DND-41 (cell line): ENCODE results near the gene SKIL.

Experiments used
- ATAC-seq: fragments of 200-7000 bp; cut with Tn5 transposase; 3 replicates; pipeline ENCODE4 v1.9.1; 2021; ENCODE audit warnings: low read depth; ENCODE audit not compliant: insufficient read depth
- DNase-seq: peaks from one replicate; pipeline ENCODE4 v3.0.0-alpha.2; 2020
- H2AFZ ChIP-seq: 2 replicates; pipeline ENCODE4 v1.6.0; 2012; ENCODE audit warnings: low read depth, low read length
- H3K27ac ChIP-seq: 2 replicates; pipeline ENCODE4 v1.5.1; 2012; ENCODE audit warnings: low read length, inconsistent platforms
- H3K27me3 ChIP-seq: fragments of 200-600 bp; sonication (generic); 2 replicates; pipeline ENCODE4 v1.6.0; 2012; ENCODE audit warnings: low read length, mild to moderate bottlenecking, inconsistent platforms; ENCODE audit not compliant: insufficient read depth, poor library complexity
- H3K36me3 ChIP-seq: 2 replicates; pipeline ENCODE4 v1.5.1; 2012; ENCODE audit warnings: low read length, inconsistent platforms; ENCODE audit not compliant: insufficient read depth
- H3K4me1 ChIP-seq: 2 replicates; pipeline ENCODE4 v1.5.1; 2012; ENCODE audit warnings: mild to moderate bottlenecking, low read length; ENCODE audit not compliant: insufficient read depth
- H3K4me2 ChIP-seq: 2 replicates; pipeline ENCODE4 v1.6.0; 2012; ENCODE audit warnings: mild to moderate bottlenecking, moderate library complexity, low read length, inconsistent platforms; ENCODE audit not compliant: insufficient read depth
- H3K4me3 ChIP-seq, 2 experiments: fragments of 200-600 bp in 1 of 2; shearing (Covaris generic) in 1 of 2; 2 replicates each; pipeline ENCODE4 v1.5.1; 2012 to 2016; ENCODE audit warnings: inconsistent platforms in 2 of 2, low read length in 2 of 2, mild to moderate bottlenecking in 2 of 2, low read depth in 1 of 2, moderate library complexity in 1 of 2
- H3K79me2 ChIP-seq: 2 replicates; pipeline ENCODE4 v1.6.0; 2012; ENCODE audit warnings: low read length, inconsistent platforms; ENCODE audit not compliant: insufficient read depth
- H3K9ac ChIP-seq: 2 replicates; pipeline ENCODE4 v1.6.0; 2012; ENCODE audit warnings: low read depth, mild to moderate bottlenecking, inconsistent platforms, low read length, moderate library complexity
- H3K9me3 ChIP-seq: 2 replicates; pipeline ENCODE4 v1.5.1; 2012; ENCODE audit warnings: low read length, moderate library complexity, mild to moderate bottlenecking, inconsistent platforms; ENCODE audit not compliant: insufficient read depth, severe bottlenecking
- H4K20me1 ChIP-seq: 2 replicates; pipeline ENCODE4 v1.6.0; 2012; ENCODE audit warnings: low read length; ENCODE audit not compliant: insufficient read depth
- EZH2 ChIP-seq: IDR thresholded peaks from 3 replicates; pipeline ENCODE4 v1.6.1; 2012; ENCODE audit warnings: borderline replicate concordance, low read depth, mild to moderate bottlenecking, moderate library complexity, low read length, inconsistent platforms; ENCODE audit not compliant: severe bottlenecking
- TF ChIP-seq, protein P1 (sequence below): IDR thresholded peaks from 2 replicates; pipeline ENCODE4 v1.5.1; 2012; ENCODE audit warnings: borderline replicate concordance, low read length, moderate library complexity, mild to moderate bottlenecking; ENCODE audit not compliant: poor library complexity, severe bottlenecking; ENCODE audit errors: extremely low read depth

The SKIL gene

DNA sequence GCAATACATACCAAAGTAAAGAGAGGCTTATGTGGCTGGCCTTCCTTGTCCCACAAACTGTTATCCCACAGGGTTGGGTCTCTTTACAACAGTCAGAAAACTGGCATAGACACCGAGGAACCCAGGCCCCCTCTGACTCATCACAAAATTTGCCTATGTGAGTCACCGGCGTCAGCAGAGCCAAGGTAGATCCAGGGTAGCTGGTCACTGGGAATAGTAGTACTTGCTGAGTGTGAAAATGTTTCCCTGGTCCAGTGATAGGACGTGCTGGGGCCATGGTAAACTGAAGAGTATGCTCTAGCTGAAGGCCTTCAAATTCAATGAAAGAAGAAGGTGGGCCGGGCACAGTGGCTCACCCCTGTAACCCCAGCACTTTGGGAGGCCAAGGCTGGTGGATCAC lies 27.1 kb upstream of the SKIL start:
- Histone ChIP-seq H3K27ac (no peak overlapping the region), H3K9me3 (no peaks in the 10 kb centered on the region), H3K4me3 (no peak overlapping the region), H3K4me1 (0 out of 2 replicates have a peak, but pooled peaks cover 3% of the 10 kb centered on the region), H3K9ac (no peak overlapping the region), H2AFZ (no peak overlapping the region), H4K20me1 (no peaks in the 10 kb centered on the region), H3K36me3 (no peaks in the 10 kb centered on the region), H3K79me2 (no peaks in the 10 kb centered on the region), H3K27me3 (no peaks in the 10 kb centered on the region), H3K4me2 (no peak overlapping the region)
- no peak for ATAC-seq
- no peak for TF ChIP-seq EZH2
- TF ChIP-seq, protein P1, sequence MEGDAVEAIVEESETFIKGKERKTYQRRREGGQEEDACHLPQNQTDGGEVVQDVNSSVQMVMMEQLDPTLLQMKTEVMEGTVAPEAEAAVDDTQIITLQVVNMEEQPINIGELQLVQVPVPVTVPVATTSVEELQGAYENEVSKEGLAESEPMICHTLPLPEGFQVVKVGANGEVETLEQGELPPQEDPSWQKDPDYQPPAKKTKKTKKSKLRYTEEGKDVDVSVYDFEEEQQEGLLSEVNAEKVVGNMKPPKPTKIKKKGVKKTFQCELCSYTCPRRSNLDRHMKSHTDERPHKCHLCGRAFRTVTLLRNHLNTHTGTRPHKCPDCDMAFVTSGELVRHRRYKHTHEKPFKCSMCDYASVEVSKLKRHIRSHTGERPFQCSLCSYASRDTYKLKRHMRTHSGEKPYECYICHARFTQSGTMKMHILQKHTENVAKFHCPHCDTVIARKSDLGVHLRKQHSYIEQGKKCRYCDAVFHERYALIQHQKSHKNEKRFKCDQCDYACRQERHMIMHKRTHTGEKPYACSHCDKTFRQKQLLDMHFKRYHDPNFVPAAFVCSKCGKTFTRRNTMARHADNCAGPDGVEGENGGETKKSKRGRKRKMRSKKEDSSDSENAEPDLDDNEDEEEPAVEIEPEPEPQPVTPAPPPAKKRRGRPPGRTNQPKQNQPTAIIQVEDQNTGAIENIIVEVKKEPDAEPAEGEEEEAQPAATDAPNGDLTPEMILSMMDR: no peak
- no peak for DNase-seq

DNA sequence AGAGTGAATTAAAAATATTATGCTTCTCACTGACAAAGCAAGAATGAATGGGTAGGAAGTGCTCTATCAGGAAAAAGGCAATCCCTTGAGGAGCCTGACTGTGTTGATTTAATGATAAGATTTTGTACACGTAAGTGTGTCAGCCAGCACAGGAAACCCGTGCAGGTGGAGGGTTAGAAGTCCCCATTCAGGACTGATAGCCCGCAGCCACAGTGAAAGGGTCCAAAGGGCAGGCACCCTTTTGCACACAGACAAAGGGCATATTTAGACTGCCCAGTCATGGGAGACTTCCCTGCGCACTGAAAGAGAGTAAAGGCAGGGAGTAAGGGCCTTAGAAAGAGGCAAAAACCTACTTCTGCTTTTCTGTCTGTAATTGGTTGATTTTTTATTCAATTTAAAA lies 26.4 kb upstream of the SKIL start:
- Histone ChIP-seq H3K9ac (no peak overlapping the region), H3K4me2 (no peak overlapping the region), H3K9me3 (no peaks in the 10 kb centered on the region), H3K27me3 (no peaks in the 10 kb centered on the region), H3K79me2 (no peaks in the 10 kb centered on the region), H3K27ac (no peak overlapping the region), H3K4me3 (no peak overlapping the region), H4K20me1 (no peaks in the 10 kb centered on the region), H2AFZ (no peak overlapping the region), H3K36me3 (no peaks in the 10 kb centered on the region), H3K4me1 (0 out of 2 replicates have a peak, but pooled peaks cover 3% of the 10 kb centered on the region)
- ATAC-seq: no peak
- TF ChIP-seq, protein P1: no peak
- TF ChIP-seq EZH2: no peak
- no peak for DNase-seq

DNA sequence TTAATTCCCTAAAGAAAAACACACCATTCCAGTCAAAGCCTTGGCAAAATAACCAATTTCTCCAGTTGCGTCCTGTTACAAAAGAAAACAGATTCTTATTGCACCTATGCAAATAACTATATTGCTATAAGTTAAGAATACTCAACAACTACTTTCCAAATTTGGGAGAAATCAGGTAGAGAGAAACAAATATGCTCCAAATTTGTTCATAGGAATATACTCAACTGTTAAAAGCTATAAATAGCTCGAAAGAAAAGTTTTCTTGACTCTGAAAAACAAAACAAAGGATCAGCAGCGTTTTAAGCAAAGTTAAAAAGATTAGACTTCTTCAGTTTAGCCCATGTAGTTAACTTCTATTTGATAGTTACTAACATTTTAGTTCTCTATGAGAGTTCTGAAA lies 20.1 kb upstream of the SKIL start:
- no peak for ATAC-seq
- Histone ChIP-seq H3K27me3 (no peaks in the 10 kb centered on the region), H3K9me3 (peaks cover 19% of the 10 kb centered on the region), H3K27ac (no peak overlapping the region), H3K4me2 (no peak overlapping the region), H4K20me1 (no peaks in the 10 kb centered on the region), H3K4me3 (no peak overlapping the region), H3K36me3 (no peaks in the 10 kb centered on the region), H3K4me1 (no peaks in the 10 kb centered on the region), H2AFZ (no peak overlapping the region), H3K9ac (no peak overlapping the region), H3K79me2 (no peaks in the 10 kb centered on the region)
- DNase-seq: no peak
- no peak for TF ChIP-seq EZH2
- TF ChIP-seq, protein P1: no peak
